GM21526 (cell line): ENCODE data around the gene ZNF2.
"Not testable (repeated sequence)": the region's sequence is repeated elsewhere in the genome, so short reads cannot be mapped to it uniquely, and the experiment has no call there.

Experiments used
- ATAC-seq: cut with Tn5 transposase; IDR thresholded peaks from one replicate; pipeline ENCODE4 v1.9.1; 2021; ENCODE audit warnings: moderate library complexity; ENCODE audit not compliant: unreplicated experiment, low FRiP score

ZNF2 gene

DNA sequence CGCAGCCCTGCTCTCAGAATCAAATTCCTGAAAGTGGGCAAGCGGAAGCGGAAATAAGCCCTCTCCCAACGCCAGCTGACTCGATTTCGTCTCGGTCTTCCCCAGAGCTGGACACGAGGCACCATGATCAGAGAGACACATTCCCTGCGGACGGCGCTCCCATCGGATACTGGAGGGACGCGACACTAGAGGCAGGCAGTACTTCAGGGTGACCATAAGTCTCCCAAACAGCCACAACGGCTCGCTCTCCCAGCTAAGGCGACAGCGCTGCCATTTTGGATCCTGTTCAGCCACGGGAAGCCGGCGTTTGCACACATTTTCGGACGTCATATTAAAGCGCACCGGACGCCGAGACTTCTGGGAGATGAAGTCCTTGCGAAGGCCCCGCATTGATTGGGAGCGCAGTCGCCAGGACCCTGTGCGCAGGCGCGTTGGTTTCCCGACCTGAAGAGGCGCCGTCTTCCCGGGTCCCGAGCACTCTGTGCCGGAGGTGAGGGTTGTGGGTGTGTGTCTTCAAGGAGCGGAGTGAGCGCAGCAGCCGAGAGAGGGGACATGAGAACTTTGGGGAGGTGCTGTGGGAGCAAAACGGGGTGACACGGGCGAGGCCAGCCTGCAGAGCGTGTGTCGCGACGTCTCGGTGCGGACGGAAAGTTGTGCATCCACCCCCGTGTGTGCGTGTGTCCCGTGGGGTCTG is at the start of gene ZNF2:
Gene ZNF2, plus strand, starts transcription at position 439 of the 694 bp plus-strand sequence. CDS start 10,418 bp downstream, outside the sequence.
- peak; percentile 92 for ATAC-seq

DNA sequence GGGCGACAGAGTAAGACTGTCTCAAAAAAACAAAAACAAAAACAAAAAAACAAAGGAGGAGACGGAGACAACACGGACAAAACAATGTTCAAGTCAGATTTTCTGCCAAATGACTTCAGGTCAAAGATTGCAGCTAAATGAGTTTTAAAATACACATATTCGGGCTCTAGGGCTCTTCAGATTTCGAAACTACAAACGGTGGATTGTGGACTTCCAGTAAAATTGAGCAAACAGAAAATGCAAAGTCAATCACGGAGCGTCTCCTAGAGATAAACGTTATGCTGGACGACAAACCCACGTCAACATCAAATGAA is 44.6 kb upstream of the ZNF2 start:
- no peak for ATAC-seq

DNA sequence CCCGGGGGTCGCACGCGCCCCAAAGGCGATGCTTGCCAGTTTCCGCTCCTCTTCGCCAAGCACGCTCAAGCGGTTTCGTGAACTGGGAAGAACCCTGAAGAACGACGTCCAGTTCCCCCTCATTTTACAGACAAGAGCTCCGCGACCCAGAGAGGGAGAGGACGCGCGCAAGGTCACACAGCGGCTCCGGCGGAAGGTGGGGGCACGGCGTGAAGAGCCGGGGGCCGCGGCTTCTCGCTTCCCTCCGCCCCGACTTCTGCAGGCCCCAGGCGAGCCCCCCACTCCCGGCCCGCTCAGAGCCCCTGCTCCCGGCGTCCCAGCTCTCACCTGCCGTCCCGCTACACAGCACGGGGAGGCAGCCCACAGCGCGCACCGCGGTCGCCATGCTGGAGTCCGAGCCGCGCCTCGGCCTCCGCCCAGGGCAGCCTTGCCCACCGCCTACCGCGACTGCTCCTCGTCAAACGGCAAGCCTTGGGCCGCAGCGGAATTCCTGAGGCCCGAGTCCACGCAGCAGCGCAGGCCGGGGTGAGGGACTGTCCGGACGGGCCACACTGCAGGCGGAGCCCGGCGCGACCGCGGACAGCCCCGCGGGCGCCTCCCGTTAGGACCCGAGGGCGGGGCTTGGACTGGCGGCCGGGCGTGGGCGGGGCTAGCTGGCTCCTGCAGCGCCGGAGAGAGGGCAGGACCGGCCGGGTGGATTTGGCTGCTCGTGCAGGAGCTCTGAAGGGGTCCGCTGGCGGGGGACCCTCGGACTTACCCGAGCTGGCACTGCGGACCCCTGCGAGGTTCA is 44.0 kb upstream of the ZNF2 start, which contains the start of gene MRPS5:
Gene MRPS5, minus strand, starts transcription at position 402 of the 790 bp plus-strand sequence. Its CDS starts 17 bp downstream, at position 385.
- peak; percentile 94 for ATAC-seq

DNA sequence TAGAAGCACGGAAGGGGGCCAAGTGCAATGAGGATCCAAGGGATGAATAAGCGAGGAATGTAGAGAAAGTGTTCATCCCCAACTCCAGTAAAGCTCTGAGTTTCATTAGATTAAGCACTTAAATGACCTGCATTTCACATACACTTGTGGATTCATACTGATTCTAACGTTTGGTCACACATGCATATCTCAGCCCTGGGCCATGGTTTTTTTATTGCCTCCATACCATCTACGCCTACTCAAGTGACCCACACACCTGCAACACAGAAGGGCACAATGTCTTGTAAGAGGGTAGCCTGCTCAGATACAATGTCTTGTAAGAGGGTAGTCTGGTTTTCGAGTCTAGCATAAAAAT is 43.4 kb upstream of the ZNF2 start:
- ATAC-seq: peak; percentile 1

DNA sequence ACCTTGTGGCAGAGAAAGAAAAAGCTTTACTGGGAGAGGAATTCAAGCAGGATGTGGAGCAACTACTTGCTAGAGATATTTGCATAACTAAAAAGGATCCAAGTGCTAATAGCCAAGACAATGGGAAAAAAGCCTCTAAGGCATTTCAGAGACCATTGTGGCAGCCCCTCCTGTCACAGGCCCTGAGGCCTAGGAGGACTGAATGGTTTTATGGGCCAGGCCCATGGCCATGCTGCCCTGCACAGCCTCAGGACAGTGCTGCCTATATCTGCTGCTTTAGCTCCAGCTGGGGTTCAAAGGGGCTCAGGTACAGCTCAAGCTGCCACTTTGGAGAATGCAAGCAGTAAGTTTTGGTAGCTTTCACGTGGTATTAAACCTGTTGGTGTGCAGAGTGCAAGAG is 26.9 kb upstream of the ZNF2 start:
- ATAC-seq: no peak

DNA sequence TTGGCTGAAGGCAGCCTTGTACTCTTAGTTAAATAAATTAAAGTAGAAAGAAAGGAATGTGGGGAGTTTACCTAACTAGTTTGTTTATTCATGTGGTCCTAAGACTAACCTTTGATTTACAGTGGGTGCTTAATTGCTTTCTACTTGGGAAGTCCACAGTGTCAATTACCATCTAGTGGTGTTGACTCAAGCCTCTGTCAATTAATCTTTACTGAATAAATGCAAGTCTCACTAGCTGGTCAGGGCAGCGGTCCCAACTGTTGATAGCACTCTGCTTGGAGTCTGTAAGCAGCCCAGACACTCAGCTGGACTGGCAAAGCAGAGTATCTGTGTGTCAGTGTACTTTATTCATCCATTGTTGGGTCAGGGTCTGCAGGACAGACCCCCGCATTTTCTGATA is 21.8 kb upstream of the ZNF2 start:
- ATAC-seq: no peak

DNA sequence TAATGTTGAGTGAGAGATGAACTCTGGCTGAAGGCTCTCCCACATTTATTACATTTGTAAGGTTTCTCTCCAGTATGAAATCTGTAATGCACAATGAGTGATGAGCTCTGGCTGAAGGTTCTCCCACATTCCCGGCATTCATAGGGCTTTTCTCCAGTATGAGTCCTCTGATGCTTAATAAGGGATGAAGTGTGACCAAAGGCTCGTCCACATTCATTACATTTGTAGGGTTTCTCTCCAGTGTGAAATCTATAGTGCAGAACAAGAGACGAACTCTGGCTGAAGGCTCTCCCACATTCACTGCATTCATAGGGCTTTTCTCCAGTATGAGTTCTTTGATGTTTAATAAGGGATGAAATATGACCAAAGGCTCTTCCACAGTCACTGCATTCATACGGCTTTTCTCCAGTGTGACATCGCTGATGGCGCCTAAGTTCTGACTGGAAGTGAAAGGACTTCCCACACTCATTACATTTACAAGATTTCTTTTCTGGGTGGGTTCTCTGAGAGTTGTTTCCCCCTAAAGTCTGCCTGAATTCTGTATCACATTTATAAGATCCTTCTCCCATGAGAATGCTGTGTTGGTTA is 16.1 kb upstream of the ZNF2 start:
- no peak for ATAC-seq

DNA sequence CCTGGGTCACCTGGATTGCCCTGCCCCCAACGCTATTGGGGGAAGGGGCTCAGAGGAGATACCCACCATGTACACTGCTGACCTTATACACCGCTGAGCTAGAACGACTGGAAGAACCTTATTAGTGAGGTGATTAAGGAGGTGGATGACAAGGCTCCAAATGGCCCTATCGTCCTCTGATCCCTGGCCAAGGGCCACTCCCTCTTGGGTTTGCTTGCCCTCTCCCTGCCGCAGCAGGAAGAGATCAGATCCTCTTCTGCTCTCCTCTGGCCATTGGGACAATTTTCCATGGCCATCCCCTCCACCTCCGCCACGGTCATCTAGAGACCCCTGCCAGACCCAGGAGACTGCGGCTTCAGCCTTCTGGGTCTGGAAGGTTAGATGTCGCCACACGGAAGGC is 7.2 kb upstream of the ZNF2 start:
- no peak for ATAC-seq

DNA sequence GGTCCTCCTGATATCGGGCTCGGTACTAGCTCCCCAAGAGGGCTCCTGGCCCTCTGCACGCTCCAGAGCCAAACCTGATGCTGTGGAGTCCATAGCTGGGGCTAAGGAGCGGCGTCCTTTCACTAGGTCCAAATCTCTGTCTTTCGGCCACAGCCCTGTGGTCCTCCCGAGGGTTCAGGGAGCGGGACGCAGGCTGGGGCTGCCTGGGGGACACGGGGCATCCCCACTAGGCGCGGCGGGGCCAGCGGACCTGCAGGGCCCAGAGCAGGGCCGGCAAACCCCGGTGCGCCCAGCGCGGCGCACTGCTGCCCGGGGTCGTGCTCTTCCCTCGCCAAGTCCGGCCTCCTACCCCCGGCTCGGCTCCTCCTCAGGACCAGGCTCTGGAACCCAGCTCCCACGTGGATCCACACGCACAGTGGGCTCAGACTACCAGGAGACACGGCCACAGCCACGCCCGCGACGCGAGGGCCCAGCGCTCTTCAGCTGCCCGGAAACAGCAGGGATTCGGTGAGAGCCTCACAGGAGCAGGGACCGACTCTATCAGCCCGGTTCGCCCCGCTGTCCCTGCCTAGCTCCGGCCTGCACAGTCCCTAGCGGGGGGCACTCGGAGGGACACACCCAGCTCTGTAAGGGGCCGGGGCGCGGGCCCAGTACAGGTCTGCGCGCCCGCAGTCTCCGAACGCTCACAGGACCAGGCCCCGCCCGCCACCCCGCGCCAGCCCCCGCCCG is 6.6 kb upstream of the ZNF2 start:
- ATAC-seq: peak; percentile 44

DNA sequence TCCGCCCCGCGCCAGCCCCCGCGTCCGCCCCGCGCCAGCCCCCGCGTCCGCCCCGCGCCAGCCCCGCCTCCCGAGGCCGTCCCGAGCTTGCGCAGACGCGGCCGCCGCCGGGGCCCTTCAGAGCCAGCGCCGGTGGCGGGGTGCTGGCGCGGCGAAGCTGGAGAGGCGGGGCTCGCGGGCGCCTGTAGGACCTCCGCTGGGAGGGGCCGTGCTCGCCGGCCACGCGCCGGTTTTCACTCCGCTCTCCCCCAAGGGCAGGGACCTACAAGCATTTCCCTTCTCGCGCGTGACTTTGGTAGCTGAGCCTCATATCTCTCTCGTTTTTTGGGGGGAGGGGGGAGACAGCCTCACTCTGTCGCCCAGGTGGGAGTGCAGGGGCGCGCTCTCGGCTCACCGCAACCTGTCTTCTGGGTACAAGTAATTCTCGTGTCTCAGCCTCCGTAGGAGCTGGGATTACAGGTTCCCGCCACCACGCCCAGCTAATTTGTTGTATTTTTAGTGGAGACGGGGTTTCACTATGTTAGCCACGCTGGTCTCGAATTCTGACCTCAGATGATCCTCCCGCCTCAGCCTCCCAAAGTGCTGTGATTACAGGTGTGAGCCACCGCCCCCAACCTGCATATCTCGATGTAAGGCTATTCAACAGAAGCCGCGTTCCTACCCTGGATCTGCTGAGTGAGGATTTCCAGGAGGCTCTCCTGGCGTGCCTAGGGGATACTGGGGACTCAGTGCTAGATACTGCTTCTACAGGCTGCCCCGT is 5.7 kb upstream of the ZNF2 start, which contains the start of gene ZNF514:
Gene ZNF514, minus strand, starts transcription at position 159 of the 760 bp plus-strand sequence. CDS start 6,595 bp downstream, outside the sequence.
- peak; percentile 86 for ATAC-seq

DNA sequence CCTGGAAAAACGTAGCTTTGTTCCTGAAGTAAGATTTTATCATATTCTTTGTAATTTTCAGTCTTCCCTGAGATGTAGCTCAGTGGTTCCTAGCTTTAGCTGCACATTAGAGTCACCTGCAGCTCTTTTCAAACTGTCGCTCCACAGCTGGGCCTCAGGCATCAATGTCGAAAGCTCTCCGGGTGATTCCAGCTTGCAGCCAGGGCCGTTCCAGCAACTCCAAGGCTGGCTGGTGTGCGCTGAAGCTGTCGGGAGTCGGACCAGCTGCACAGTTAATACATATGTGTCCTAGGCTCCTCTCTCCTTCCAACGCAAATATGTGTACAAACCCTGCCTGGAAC is 609 bp upstream of the ZNF2 start:
- ATAC-seq: peak; percentile 2

DNA sequence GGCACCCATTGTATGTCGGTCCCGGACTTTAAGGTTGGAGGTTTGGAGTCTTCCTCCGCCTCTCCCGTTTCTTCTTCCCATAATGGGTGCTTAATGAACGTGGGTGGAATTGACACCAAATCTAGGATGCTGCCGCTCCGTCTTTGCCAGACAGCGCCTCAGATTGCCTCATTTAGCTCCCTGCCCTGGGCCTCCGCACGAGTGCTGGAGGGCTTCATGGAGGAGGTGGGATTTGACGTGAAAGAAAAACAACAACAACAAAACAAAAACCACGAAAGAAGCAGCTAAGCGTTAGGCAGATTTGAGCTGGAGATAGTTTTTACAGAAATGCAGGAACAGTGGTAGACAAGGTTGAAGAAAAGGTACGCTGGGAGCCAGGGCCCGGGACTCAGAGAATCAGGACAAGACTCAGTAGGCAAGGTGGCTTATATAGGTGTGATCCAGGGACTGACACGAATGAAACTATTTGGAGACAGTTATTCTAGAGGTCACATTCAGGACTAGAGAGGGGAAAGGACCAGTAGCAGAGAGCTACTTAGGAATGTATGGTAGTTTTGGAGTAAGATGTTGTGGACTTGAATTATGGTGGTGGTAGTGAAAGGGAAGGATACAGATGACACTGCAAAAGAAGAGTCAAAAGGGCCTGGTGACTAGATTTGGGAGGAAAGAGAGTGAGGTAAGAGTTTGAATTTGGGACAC is 605 bp downstream of the ZNF2 start:
- ATAC-seq: peak; percentile 24

DNA sequence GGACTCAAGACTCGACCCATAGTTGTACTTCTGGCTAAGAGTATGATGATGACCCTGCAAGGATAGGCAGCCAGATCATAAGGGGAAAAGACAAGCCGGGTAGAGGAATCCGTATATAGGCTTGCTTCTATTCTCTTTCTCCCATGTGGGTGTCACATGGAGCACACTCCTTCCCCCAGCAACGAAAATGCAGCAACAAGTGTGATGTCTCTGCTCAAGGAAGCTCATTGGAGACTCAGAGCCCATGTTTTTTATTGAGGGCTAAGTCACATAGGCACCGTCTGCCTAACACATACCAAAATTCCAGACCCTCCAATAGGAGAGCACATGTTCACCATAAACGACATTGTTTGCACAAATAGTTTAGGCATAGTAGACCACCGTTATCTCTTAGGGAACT is 6.3 kb downstream of the ZNF2 start:
- no peak for ATAC-seq

DNA sequence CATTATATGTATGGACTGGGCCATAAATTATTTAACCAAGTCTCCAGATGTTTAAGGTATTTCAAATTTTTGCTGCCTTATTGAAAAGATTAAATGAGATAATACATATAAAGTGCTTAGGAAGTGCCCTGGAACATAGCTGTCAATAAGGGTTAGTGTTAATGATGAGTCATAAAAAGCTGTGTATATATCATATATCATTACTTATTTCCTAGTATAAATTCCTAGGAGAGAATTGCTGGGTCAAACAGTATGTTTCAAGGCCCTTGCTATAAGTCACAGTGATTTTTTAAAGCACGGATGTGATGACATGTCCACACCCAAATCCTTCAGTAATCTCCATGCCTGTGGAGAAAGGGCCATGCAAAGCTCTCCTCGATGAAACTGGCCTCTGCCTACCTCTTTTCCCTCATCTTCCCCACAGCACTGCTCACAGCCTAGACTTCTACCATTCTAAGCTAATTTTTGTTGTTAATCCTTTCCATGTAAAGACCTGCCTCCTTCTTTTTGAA is 8.5 kb downstream of the ZNF2 start:
- no peak for ATAC-seq

DNA sequence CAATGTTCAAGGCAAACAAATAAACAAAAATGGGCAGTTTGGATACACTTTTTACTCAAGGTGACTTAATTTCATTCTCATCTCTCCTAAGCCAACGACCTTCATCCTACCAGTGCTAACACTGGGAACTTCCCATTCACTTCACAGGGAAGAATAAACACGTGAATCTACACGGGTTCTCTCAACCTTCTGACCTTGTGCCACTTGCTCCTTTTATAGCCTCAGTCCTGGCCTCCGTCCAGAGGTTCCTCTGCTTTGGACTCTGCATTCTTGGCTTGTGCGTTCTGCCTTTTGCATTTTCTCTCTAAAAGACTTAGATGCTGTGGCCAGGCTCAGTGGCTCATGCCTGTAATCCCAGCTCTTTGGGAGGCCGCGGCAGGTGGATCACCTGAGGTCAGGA is 13.8 kb downstream of the ZNF2 start:
- no peak for ATAC-seq

DNA sequence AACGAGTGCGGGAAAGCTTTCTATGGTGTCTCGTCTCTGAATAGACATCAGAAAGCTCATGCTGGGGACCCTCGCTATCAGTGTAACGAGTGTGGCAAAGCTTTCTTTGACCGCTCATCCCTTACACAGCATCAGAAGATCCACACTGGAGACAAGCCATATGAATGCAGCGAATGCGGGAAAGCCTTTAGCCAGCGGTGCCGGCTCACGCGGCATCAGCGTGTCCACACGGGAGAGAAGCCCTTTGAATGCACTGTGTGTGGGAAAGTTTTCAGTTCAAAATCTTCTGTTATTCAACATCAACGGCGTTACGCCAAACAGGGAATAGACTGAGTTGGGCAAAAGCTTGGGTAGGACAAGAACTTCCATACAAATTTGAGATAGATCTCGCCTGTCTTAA is 16.2 kb downstream of the ZNF2 start:
- no peak for ATAC-seq

DNA sequence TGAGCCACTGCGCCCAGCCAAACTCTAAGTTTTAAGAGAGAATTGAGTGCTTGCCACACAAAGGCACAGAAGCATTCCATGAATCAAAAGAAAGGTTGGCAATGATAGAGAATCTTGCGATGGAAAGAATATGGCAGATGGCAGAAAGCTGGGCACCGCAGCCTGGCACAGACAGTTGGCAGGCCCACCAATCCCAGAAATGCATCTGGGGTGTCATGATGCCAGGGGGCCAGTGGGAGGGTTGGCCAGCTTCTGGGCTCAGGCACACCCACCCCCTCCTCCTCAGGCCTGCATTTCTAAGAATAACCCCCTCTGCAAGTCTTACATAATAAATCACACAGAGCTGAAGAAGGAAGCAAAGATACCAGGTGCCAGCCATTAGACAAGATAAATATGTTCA is 19.6 kb downstream of the ZNF2 start:
- ATAC-seq: no peak

DNA sequence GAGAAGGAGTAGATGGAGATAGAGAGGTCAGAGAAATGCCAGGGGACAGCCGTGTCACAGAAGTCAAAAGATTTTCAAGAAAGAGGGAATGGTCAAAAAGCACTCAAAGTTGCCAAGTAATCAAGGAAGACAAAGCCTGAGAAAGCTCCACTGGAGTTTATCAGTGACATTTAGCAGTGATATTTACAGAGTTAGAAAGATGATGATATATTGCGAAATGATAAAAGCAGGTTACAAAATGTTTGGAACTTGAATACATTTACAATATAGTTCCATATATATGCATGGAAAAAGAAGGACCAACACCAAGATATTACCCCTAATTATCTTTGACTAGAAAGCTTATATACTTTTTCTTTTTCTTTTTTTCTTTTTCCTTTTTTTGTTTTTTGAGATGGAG is 20.4 kb downstream of the ZNF2 start:
- no peak for ATAC-seq

DNA sequence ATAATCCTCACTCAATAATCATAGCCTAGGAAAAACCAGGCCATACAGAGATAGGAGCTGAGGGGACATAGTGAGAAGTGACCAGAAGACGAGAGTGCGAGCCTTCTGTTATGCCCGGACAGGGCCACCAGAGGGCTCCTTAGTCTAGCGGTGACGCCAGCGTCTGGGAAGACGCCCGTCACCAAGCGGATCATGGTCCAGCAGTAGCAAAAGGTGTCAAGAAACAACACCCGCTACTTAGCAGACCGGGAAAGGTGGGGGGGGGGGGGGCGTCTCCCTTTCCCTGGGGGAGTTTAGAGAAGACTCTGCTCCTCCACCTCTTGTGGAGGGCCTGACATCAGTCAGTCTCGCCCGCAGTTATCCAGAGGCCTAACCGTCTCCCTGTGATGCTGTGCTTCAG is 27.3 kb downstream of the ZNF2 start:
- ATAC-seq: not testable (repeated sequence)

DNA sequence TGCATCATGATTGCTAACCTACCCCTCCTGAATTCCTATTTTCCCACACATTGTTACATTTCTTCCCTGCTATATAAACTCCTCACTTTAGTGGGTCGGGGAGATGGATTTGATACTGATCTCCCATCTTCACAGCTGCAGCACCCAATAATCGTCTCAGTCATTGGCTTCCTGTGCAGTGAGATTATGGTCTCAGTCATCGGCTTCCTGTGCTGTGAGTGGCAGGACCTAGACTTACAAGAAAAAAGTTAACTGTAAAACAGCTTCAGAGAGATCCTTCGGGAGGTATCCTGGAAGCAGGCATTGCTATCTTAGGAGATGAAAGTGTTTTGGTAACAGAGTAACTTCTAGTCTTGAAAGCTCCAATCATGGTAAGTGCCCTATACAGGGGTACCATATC is 38.3 kb downstream of the ZNF2 start:
- no peak for ATAC-seq
